OCI-LY1 (cell line): Measurements from ENCODE around the gene TMC4.

Experiments
- H2AFZ ChIP-seq: fragments of 200-600 bp; sonication (generic), shearing (Covaris generic); 2 replicates; pipeline ENCODE4 v1.6.0; 2014; ENCODE audit warnings: antibody characterized with exemption, mild to moderate bottlenecking, low read length
- H3F3A ChIP-seq: fragments of 200-600 bp; sonication (generic), shearing (Covaris generic); 2 replicates; pipeline ENCODE4 v1.6.0; 2014; ENCODE audit warnings: mild to moderate bottlenecking, antibody characterized with exemption, low read length, moderate library complexity; ENCODE audit not compliant: insufficient read depth
- H3K27ac ChIP-seq: fragments of 200-600 bp; sonication (generic); 2 replicates; pipeline ENCODE4 v1.5.1; 2014; ENCODE audit warnings: low read length, mixed run types, mild to moderate bottlenecking, low read depth; ENCODE audit not compliant: poor library complexity, severe bottlenecking
- H3K27me3 ChIP-seq: fragments of 200-600 bp; sonication (generic); 2 replicates; pipeline ENCODE4 v1.6.0; 2014; ENCODE audit warnings: antibody characterized with exemption, mild to moderate bottlenecking, low read length, moderate library complexity; ENCODE audit not compliant: insufficient read depth
- H3K36me3 ChIP-seq: fragments of 200-600 bp; sonication (generic); 2 replicates; pipeline ENCODE4 v1.6.1; 2014; ENCODE audit warnings: mild to moderate bottlenecking, antibody characterized with exemption, low read length, moderate library complexity, mixed read lengths; ENCODE audit not compliant: insufficient read depth
- H3K4me1 ChIP-seq: fragments of 200-600 bp; sonication (generic); 2 replicates; pipeline ENCODE4 v1.5.1; 2014; ENCODE audit warnings: mild to moderate bottlenecking, low read length, moderate library complexity; ENCODE audit not compliant: insufficient read depth, severe bottlenecking
- H3K4me2 ChIP-seq: fragments of 200-600 bp; sonication (generic), shearing (Covaris generic); 2 replicates; pipeline ENCODE4 v1.6.1; 2014; ENCODE audit warnings: low read length
- H3K4me3 ChIP-seq: fragments of 200-600 bp; sonication (generic); 2 replicates; pipeline ENCODE4 v1.5.1; 2014; ENCODE audit warnings: low read length, low read depth, mild to moderate bottlenecking, mixed read lengths; ENCODE audit not compliant: poor library complexity, severe bottlenecking
- H3K79me2 ChIP-seq: fragments of 200-600 bp; shearing (Covaris generic); 2 replicates; pipeline ENCODE4 v1.6.1; 2016; ENCODE audit warnings: mixed run types, low read length, mixed read lengths; ENCODE audit not compliant: insufficient read depth
- H3K9ac ChIP-seq: fragments of 200-600 bp; sonication (generic), shearing (Covaris generic); 2 replicates; pipeline ENCODE4 v1.6.1; 2014; ENCODE audit warnings: mild to moderate bottlenecking, low read length, mixed read lengths
- H3K9me2 ChIP-seq: fragments of 200-600 bp; sonication (generic), shearing (Covaris generic); 2 replicates; pipeline ENCODE4 v1.6.1; 2014; ENCODE audit warnings: low read depth, mild to moderate bottlenecking, low read length, mixed read lengths
- H3K9me3 ChIP-seq: fragments of 200-600 bp; shearing (Covaris generic); 2 replicates; pipeline ENCODE4 v1.6.1; 2014; ENCODE audit warnings: low read length, mixed read lengths
- H4K20me1 ChIP-seq: fragments of 200-600 bp; sonication (generic), shearing (Covaris generic); 2 replicates; pipeline ENCODE4 v1.6.0; 2016; ENCODE audit warnings: mild to moderate bottlenecking, low read length; ENCODE audit not compliant: insufficient read depth
- EZH2 ChIP-seq: fragments of 200-600 bp; sonication (generic), shearing (Covaris generic); IDR thresholded peaks from 2 replicates; pipeline ENCODE4 v1.8.0; 2017; ENCODE audit warnings: borderline replicate concordance, mixed run types, mild to moderate bottlenecking, antibody characterized with exemption, low read length, moderate library complexity, mixed read lengths
- TF ChIP-seq, protein P1 (sequence below): fragments of 200-600 bp; sonication (generic), shearing (Covaris generic); IDR thresholded peaks from 2 replicates; pipeline ENCODE4 v1.5.1; 2017; ENCODE audit warnings: mild to moderate bottlenecking, antibody characterized with exemption, low read length, moderate library complexity, mixed read lengths

Gene TMC4

DNA sequence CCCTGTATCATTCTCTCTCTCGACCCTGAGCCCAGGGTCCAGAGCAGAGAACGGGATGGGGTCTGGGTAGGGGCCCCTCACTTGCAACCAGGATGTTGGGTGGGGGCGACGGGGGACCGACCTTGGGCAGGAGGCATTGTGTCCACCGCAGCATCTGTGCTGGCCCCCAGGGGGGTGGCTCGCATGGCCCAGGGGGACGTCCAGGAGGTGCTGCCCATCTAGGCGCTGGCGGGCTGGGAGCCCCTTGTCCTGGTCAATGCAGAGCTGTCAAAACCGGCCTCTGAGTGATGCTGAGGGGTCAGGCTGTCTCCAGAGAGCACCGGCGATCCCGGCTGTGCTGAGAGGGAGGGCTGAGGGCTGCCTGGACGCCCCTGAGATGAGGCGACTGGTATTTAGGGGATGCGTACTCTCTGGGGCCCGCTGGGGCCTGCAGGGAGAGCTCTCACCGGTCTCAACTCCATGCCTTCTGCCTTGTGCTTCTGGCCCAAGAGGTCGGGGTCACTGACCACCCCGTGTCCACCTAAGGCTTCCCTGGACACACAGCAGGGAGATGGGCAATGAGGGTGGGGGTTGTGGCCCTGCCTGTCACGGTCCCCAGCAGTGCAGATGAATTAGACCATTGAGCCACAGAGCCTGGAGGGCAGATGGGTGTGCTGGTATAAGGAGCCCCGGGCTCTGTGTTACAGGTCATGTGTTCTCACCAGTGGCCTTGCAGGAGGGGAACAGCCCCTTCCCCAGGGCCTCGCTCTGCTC, 36.3 kb upstream of the TMC4 start:
- H3K4me1 ChIP-seq, result peaks cover 38% of the 10 kb centered on the region
- no peaks in the 10 kb centered on the region for H3K9me2 ChIP-seq

GRCh38 chr19:54208784-54209057, 35.8 kb upstream of the TMC4 start:
- Histone ChIP-seq H3K9me3 (no peaks in the 10 kb centered on the region), H2AFZ (no peak overlapping the region), H3K9me2 (no peaks in the 10 kb centered on the region), H4K20me1 (no peaks in the 10 kb centered on the region), H3K79me2 (peaks cover 17% of the 10 kb centered on the region), H3K27ac (no peak overlapping the region), H3K4me3 (no peak overlapping the region), H3K4me1 (peaks cover 43% of the 10 kb centered on the region), H3K36me3 (peaks cover 90% of the 10 kb centered on the region), H3K27me3 (no peaks in the 10 kb centered on the region), H3F3A (0 out of 2 replicates have a peak, but pooled peaks cover 6% of the 10 kb centered on the region), H3K4me2 (no peak overlapping the region; the same call in 1 of the 2 replicates), H3K9ac (no peak overlapping the region)
- TF ChIP-seq, protein P1, sequence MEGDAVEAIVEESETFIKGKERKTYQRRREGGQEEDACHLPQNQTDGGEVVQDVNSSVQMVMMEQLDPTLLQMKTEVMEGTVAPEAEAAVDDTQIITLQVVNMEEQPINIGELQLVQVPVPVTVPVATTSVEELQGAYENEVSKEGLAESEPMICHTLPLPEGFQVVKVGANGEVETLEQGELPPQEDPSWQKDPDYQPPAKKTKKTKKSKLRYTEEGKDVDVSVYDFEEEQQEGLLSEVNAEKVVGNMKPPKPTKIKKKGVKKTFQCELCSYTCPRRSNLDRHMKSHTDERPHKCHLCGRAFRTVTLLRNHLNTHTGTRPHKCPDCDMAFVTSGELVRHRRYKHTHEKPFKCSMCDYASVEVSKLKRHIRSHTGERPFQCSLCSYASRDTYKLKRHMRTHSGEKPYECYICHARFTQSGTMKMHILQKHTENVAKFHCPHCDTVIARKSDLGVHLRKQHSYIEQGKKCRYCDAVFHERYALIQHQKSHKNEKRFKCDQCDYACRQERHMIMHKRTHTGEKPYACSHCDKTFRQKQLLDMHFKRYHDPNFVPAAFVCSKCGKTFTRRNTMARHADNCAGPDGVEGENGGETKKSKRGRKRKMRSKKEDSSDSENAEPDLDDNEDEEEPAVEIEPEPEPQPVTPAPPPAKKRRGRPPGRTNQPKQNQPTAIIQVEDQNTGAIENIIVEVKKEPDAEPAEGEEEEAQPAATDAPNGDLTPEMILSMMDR, result no peak
- TF ChIP-seq EZH2, result no peak

More for the DNA sequence above, 36.3 kb upstream of the TMC4 start:
- peak overlapping the region; percentile 39 for H3K27ac ChIP-seq
- 0 out of 2 replicates have a peak, but pooled peaks cover 6% of the 10 kb centered on the region for H3F3A ChIP-seq
- no peaks in the 10 kb centered on the region for H3K27me3 ChIP-seq
- H3K4me3 ChIP-seq, result no peak overlapping the region
- no peak for TF ChIP-seq EZH2
- TF ChIP-seq, protein P1, result no peak
- H3K79me2 ChIP-seq, result peaks cover 14% of the 10 kb centered on the region
- H3K36me3 ChIP-seq, result peaks cover 85% of the 10 kb centered on the region
- no peak overlapping the region for H3K9ac ChIP-seq
- no peaks in the 10 kb centered on the region for H3K9me3 ChIP-seq
- H2AFZ ChIP-seq, result no peak overlapping the region
- H3K4me2 ChIP-seq, result no peak overlapping the region; the same call in 1 of the 2 replicates
- no peaks in the 10 kb centered on the region for H4K20me1 ChIP-seq

DNA sequence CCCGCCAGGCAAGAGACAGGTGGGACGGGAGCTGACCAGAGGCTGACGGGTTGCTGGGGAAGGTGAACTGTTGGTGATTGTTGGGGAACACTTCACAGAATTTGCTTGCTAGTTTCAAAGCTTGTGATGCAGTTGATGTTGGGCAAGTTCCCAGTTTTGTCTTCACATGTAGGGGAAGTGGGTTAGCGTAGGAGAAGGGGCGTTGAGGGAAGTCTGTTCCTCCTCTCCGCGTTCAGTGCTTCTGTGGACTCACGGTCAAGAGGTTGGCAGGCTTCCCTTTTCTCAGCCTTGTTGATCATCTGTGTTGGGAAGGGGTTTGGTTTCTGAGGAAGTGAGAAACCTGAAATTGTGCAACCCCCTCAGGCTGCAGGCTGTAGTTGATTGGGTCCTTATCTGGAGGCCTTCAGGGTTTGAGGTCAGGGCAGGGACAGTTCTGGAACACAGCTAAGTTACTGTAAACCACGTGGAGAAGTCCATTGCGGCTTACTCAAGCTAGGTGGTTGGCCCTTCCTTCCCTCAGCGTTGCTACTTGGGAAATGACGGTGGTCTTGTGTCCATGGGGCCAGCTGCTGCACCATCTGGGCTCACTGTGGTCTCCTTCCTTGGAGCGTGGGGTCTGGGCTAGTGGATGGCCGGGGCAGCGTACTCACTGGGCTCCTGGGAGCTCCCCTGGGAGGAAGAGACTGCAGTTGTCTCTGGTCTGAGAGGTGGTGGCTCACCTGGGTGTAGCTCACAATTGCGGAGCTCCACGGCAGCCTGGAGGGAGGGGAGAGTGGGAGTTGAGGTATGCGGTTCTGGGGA, 35.2 kb upstream of the TMC4 start:
- Histone ChIP-seq H2AFZ (no peak overlapping the region), H3K79me2 (peaks cover 20% of the 10 kb centered on the region), H3K9me2 (no peaks in the 10 kb centered on the region), H3K27ac (peak overlapping the region; percentile 64), H3K4me2 (peak overlapping the region; percentile 21; the same call in 1 of the 2 replicates), H3K4me3 (no peak overlapping the region), H3K36me3 (peaks cover 93% of the 10 kb centered on the region), H4K20me1 (no peaks in the 10 kb centered on the region), H3K9me3 (no peaks in the 10 kb centered on the region), H3F3A (0 out of 2 replicates have a peak, but pooled peaks cover 6% of the 10 kb centered on the region), H3K9ac (no peak overlapping the region), H3K4me1 (peaks cover 49% of the 10 kb centered on the region), H3K27me3 (no peaks in the 10 kb centered on the region)
- TF ChIP-seq EZH2, result no peak
- TF ChIP-seq, protein P1, result no peak
